ENCODE results near the gene KCNK4. TPM values are rescaled to one million over a fixed set of nuclear protein-coding genes. Genes with fewer than 3 reads are reported as not detected.

The KCNK4 gene
- total RNA-seq, 3 donors from 2014 or later = not detected

DNA sequence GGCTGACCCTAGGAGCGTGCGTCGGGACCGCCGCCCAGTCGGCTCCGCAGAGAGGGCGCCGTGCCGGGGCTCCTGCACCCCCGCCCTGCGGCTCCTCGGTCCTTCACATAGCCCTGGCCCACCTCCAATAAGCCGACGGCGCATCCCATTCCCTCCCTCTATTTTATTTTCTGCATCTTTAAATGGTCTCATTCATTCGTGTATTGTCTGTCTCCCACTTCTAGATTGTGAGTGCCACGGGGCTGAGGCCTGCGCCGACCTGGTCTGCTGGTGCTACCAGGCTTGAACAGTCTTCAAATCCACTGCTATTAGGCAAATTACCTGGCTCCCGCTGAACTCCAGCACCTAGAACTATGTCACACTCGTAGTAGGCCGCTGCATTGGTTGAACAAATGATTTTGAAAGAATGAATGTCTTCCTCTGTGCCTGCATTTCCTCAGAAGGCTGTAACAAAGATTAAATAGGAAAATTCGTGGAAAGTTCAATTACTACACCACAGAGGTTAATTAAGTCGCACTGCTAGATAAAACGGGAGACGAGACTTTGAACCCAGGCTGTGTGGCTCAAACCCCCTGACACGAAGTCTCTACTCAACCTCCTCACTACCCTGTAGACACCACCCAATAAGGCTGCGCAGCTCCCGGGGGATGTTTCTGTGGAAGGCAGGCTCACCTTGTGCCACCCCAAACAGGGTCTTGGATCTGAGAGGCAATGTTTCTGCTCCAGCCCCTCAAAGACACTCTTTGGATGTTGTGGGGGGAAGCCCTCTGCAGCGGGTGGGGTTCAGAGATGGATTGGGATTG, 43.2 kb upstream of the KCNK4 start:
- ATAC-seq (no peak), DNase-seq (peak in 1 of 3 donors; percentile 20)
- H3K4me3 ChIP-seq = no peak overlapping the region
- no peak for TF ChIP-seq CTCF (IDR thresholded peaks at IDR 0.05)
- peaks cover 30% of the 10 kb centered on the region for H3K4me1 ChIP-seq (ENCODE audit: low read depth)
- H3K36me3 ChIP-seq (ENCODE audit: low read depth) = no peaks in the 10 kb centered on the region
- intact Hi-C loops (cut with DNase I, micrococcal nuclease) = loop anchor here in 1 of 2 donors (10.0 kb wide), 1 partner anchor 63 kb away; the partner anchor contains the start of gene STIP1
- no peaks in the 10 kb centered on the region for H3K9me3 ChIP-seq

DNA sequence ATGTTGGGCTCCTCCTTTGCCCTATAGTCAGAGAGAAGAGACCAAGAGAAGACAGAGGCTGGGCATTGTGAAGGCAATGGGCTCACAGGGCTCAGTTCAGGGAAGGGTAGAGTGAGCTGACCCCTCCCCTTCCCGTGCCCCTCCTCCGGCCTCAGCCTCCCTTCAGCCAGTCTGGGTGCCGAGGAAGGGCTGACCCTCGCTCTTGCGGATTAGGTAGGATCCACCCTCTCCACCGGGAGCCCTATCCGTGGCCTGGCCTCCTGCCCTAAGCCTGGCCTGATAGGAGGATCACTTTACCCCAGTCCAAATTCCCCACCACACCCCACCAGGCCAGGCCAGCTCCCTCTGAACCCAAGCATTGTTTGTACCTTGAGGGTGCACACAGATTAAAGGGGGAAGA, 42.5 kb upstream of the KCNK4 start:
- no peak overlapping the region for H3K4me3 ChIP-seq
- no peak for ATAC-seq
- no peaks in the 10 kb centered on the region for H3K36me3 ChIP-seq (ENCODE audit: low read depth)
- peaks cover 30% of the 10 kb centered on the region for H3K4me1 ChIP-seq (ENCODE audit: low read depth)
- DNase-seq = peak in 2 of 3 donors; percentile 47 to 63
- H3K9me3 ChIP-seq = no peaks in the 10 kb centered on the region
- no peak for TF ChIP-seq CTCF (IDR thresholded peaks at IDR 0.05)
- intact Hi-C loops (cut with DNase I, micrococcal nuclease) = loop anchor here in 1 of 2 donors (10.0 kb wide), 1 partner anchor 64 kb away; the partner anchor contains the start of gene STIP1

DNA sequence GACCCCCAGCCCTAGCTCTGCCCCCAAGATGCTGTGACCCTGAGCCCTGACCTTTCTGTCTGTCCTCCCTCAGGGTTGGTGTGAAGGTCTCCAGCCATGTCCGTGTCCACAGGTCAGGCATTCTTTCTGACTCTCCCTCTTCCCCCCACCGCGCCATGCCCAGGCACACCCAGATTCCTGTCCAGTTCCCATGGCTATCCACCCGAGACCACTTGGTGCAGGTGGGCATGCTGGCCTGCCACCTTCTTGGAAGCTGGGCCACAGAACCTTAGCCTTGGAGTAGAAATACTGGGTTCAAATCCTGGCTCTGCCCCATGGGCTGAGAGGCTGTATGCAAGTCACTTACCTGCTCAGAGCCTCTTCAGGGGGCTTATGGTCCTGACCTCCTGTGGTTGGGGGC, 42.1 kb upstream of the KCNK4 start:
- Histone ChIP-seq H3K9me3 (no peaks in the 10 kb centered on the region), H3K4me1 (ENCODE audit: low read depth) (peaks cover 28% of the 10 kb centered on the region), H3K4me3 (no peak overlapping the region), H3K36me3 (ENCODE audit: low read depth) (no peaks in the 10 kb centered on the region)
- DNase-seq (peak in 1 of 3 donors; percentile 44), ATAC-seq (no peak)
- intact Hi-C loops (cut with DNase I, micrococcal nuclease) = loop anchor here in 1 of 2 donors (10.0 kb wide), 1 partner anchor 64 kb away; the partner anchor contains the start of gene STIP1
- no peak for TF ChIP-seq CTCF (IDR thresholded peaks at IDR 0.05)

DNA sequence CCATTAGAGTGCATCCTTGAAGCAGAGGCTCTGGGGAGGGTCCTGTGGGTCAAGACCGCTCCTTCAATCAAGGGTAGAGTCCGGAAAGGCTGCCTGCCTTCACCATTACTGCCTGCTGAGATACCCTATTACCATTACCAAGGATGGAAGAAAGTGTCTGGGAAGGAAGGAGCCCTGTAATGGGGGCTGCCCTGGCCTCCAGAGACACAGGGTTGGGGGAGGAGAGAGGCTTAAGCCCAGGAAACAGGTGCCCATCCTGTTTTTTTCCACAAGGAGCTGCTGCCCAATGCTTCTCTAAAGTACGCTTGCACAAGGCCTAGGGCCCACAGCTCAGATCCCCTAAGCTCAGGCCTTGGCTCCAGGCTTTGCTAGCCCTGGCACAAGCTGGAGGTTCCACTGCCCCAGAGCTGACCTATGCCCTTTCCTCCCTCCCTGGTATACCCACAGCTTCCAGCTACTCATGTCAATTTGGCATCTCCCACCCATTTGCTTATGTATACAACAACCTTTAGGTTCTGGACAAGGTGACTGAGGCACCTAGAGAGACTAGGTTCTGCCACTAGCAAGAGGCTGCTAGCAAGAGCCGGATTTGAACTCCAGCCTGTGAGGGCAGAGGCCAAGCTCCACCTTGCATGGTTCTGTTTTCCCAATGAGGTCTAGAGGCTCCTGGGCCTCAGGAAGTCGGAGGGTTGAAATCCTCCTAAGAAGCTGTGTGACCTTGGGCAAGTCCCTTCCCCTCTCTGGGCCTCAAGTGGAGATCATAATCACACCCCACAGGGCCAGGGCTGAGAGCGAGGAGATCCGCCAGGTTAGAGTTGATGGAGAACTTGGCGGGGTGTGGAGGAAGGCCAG, 41.3 kb upstream of the KCNK4 start:
- no peak for TF ChIP-seq CTCF (IDR thresholded peaks at IDR 0.05)
- intact Hi-C loops (cut with DNase I, micrococcal nuclease) = loop anchor here in 1 of 2 donors (10.0 kb wide), 1 partner anchor 65 kb away; the partner anchor contains the start of gene STIP1
- peaks cover 27% of the 10 kb centered on the region for H3K4me1 ChIP-seq (ENCODE audit: low read depth)
- H3K4me3 ChIP-seq = no peak overlapping the region
- no peak for DNase-seq
- H3K9me3 ChIP-seq = no peaks in the 10 kb centered on the region
- no peaks in the 10 kb centered on the region for H3K36me3 ChIP-seq (ENCODE audit: low read depth)
- ATAC-seq = no peak

DNA sequence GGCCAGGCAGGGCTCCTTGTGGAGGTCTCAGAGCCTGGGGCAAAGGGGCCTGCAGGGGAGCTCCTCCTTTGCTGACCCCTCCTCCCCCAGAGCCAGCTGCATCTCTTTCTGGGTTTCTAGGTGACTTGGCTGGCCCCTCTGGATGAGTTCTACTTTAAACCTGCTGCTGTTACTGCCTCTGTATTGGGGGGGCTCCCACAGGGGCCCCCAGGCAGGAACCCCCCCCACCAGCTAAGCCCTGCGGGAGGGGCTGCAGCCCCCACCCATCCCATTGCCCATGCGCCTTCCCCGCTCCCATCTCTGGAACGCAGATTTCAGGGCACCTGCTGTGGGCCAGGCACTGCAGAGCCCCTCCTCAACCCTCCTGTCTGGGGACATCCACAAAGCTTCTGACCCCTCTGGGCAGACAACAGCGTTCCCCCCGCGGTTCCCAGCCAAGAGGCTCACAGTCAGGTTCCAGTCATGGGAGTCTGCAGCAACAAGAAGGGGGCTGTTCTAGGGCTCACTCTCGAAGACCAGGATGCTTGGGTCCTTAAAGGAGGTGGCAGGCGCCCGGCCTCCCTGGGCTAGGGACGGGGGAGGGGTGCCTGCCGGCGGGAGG, 40.6 kb upstream of the KCNK4 start:
- intact Hi-C loops (cut with DNase I, micrococcal nuclease) = no loop called here
- DNase-seq (peak; percentile 25 to 58 (median 57)), ATAC-seq (no peak)
- no peak for TF ChIP-seq CTCF (IDR thresholded peaks at IDR 0.05)
- Histone ChIP-seq H3K36me3 (ENCODE audit: low read depth) (no peaks in the 10 kb centered on the region), H3K4me1 (ENCODE audit: low read depth) (peaks cover 22% of the 10 kb centered on the region), H3K4me3 (no peak overlapping the region), H3K9me3 (no peaks in the 10 kb centered on the region)
